CD8-positive, alpha-beta memory T cell (primary cell): ENCODE data around the gene RNF183. TPM values are rescaled to one million over a fixed set of nuclear protein-coding genes. Genes with fewer than 3 reads are reported as not detected.

Experiments
- CTCF ChIA-PET: fragments of 350-600 bp; sonication (Branson Sonifier 250); formaldehyde crosslinking; loops from one replicate; lab custom pipeline; 2021; ENCODE audit warnings: antibody characterized with exemption; lab: Charles Lee
- POLR2A ChIA-PET: fragments of 350-600 bp; sonication (Branson Sonifier 250); formaldehyde crosslinking; loops from one replicate; lab custom pipeline; 2021; ENCODE audit warnings: antibody characterized with exemption; lab: Charles Lee
- DNase-seq, 5 donors: peaks; one replicate each; pipeline versions ENCODE4 v3.0.0 to v3.0.0-alpha.2; 2020 to 2022; ENCODE audit warnings: mixed read lengths in 1 of 5
- H3K27ac ChIP-seq: one replicate; pipeline ENCODE4 v1.7.0; 2013; ENCODE audit warnings: low read depth, mild to moderate bottlenecking, low read length, moderate library complexity
- H3K27me3 ChIP-seq: 2 replicates; pipeline ENCODE4 v1.7.0; 2013; ENCODE audit warnings: low read length, mild to moderate bottlenecking; ENCODE audit not compliant: insufficient read depth, poor library complexity, severe bottlenecking
- H3K36me3 ChIP-seq: 2 replicates; pipeline ENCODE4 v1.7.0; 2013; ENCODE audit warnings: mild to moderate bottlenecking, low read length, moderate library complexity; ENCODE audit not compliant: insufficient read depth
- H3K4me1 ChIP-seq: 2 replicates; pipeline ENCODE4 v1.7.0; 2013; ENCODE audit warnings: mild to moderate bottlenecking, low read length, moderate library complexity; ENCODE audit not compliant: insufficient read depth
- H3K4me3 ChIP-seq: 2 replicates; pipeline ENCODE4 v1.7.0; 2013; ENCODE audit warnings: mild to moderate bottlenecking, low read length
- H3K9me3 ChIP-seq: 2 replicates; pipeline ENCODE4 v1.7.0; 2013; ENCODE audit warnings: mild to moderate bottlenecking, low read length
- H3K27ac Mint-ChIP-seq, 8 donors: one replicate each; pipeline ENCODE4 v1.8.0; 2020 to 2021; ENCODE audit warnings: mixed read lengths in 8 of 8, mild to moderate bottlenecking in 6 of 8, inconsistent platforms in 3 of 8, moderate library complexity in 3 of 8
- H3K27me3 Mint-ChIP-seq, 2 donors: one replicate each; pipeline ENCODE4 v1.8.0; 2020 to 2021; ENCODE audit warnings: mixed read lengths in 2 of 2, mild to moderate bottlenecking in 1 of 2, moderate library complexity in 1 of 2
- H3K36me3 Mint-ChIP-seq, 3 donors: one replicate each; pipeline ENCODE4 v1.8.0; 2020 to 2021; ENCODE audit warnings: mixed read lengths in 3 of 3, inconsistent platforms in 1 of 3, mild to moderate bottlenecking in 1 of 3
- H3K4me1 Mint-ChIP-seq, 3 donors: one replicate each; pipeline ENCODE4 v1.8.0; 2020 to 2021; ENCODE audit warnings: mixed read lengths in 3 of 3, inconsistent platforms in 1 of 3, mild to moderate bottlenecking in 1 of 3
- H3K4me3 Mint-ChIP-seq, 7 donors: one replicate each; pipeline ENCODE4 v1.8.0; 2020 to 2021; ENCODE audit warnings: mixed read lengths in 7 of 7, mild to moderate bottlenecking in 6 of 7, moderate library complexity in 4 of 7, inconsistent platforms in 2 of 7
- H3K9me3 Mint-ChIP-seq, 5 donors: one replicate each; pipeline ENCODE4 v1.8.0; 2020 to 2022; ENCODE audit warnings: mixed read lengths in 5 of 5, mild to moderate bottlenecking in 3 of 5, moderate library complexity in 2 of 5, inconsistent platforms in 1 of 5
- polyA plus RNA-seq: library from polyadenylated mRNA; unstranded; fragments of 300-500 nt; fragmentation: Illumina TruSeq; gene quantifications from one replicate; pipeline ENCODE4 v1.2.3, GENCODE V29; 2021
- total RNA-seq, 2 experiments: library from RNA; stranded (reverse); gene quantifications; one replicate each; pipeline ENCODE4 v1.2.3, GENCODE V29; 2021

The RNF183 gene
- total and polyA plus RNA-seq, 3 experiments from 2014 or later = not detected

- no peaks in the 10 kb centered on the region for H3K9me3 ChIP-seq
- Mint-ChIP-seq H3K4me1 (peaks cover 11 to 21% (median 17%) of the 10 kb centered on the region in 3 donors), H3K27ac (peak overlapping the region in 4 of 8 donors; percentile 18 to 52 (median 34)), H3K4me3 (no peak overlapping the region), H3K9me3 (no peaks in the 10 kb centered on the region), H3K36me3 (peaks cover 4 to 66% (median 20%) of the 10 kb centered on the region in 3 donors), H3K27me3 (peaks cover 0 to 2% of the 10 kb centered on the region in 2 donors)
- DNase-seq = no peak
- CTCF ChIA-PET = no interaction called here
- no peaks in the 10 kb centered on the region for H3K27me3 ChIP-seq
- no peak overlapping the region for H3K4me3 ChIP-seq
- peaks cover 4% of the 10 kb centered on the region for H3K4me1 ChIP-seq
- peaks cover 34% of the 10 kb centered on the region for H3K36me3 ChIP-seq
- POLR2A ChIA-PET = no interaction called here
- no peak overlapping the region for H3K27ac ChIP-seq
These were observed 35.1 kb downstream of the RNF183 start for GRCh38 chr9:113267911-113268566.

- DNase-seq = no peak
- Mint-ChIP-seq H3K27me3 (peaks cover 0 to 2% of the 10 kb centered on the region in 2 donors), H3K4me3 (no peak overlapping the region), H3K9me3 (no peaks in the 10 kb centered on the region), H3K27ac (peak overlapping the region in 1 of 8 donors; percentile 84), H3K36me3 (peaks cover 4 to 58% (median 22%) of the 10 kb centered on the region in 3 donors), H3K4me1 (peaks cover 11 to 16% (median 12%) of the 10 kb centered on the region in 3 donors)
- ChIA-PET POLR2A (no interaction called here), CTCF (interaction anchor here (1.0 kb wide), 1 partner anchor 9 kb away, joined by 4 read pairs; the partner anchor contains the start of gene CDC26)
- Histone ChIP-seq H3K4me1 (peaks cover 4% of the 10 kb centered on the region), H3K27ac (no peak overlapping the region), H3K9me3 (no peaks in the 10 kb centered on the region), H3K4me3 (no peak overlapping the region), H3K36me3 (peaks cover 18% of the 10 kb centered on the region), H3K27me3 (no peaks in the 10 kb centered on the region)
These were observed 37.0 kb downstream of the RNF183 start for GRCh38 chr9:113266174-113266573.

GRCh38 chr9:113261917-113262671 is 41.1 kb downstream of the RNF183 start:
- H3K9me3 ChIP-seq = no peaks in the 10 kb centered on the region
- no peak for DNase-seq
- POLR2A ChIA-PET = no interaction called here
- no peak overlapping the region for H3K4me3 ChIP-seq
- H3K27ac Mint-ChIP-seq = peak overlapping the region in 1 of 8 donors; percentile 32
- peaks cover 0 to 2% of the 10 kb centered on the region in 2 donors for H3K27me3 Mint-ChIP-seq
- no peaks in the 10 kb centered on the region for H3K9me3 Mint-ChIP-seq
- H3K36me3 Mint-ChIP-seq = peaks cover 5 to 52% (median 17%) of the 10 kb centered on the region in 3 donors
- CTCF ChIA-PET = interaction anchor here (2.5 kb wide), 1 partner anchor 12 kb away, joined by 10 read pairs; no protein-coding TSS in a partner anchor
- H3K27ac ChIP-seq = no peak overlapping the region
- H3K4me1 ChIP-seq = no peaks in the 10 kb centered on the region
- H3K27me3 ChIP-seq = no peaks in the 10 kb centered on the region
- H3K36me3 ChIP-seq = peaks cover 6% of the 10 kb centered on the region
- no peaks in the 10 kb centered on the region for H3K4me1 Mint-ChIP-seq
- no peak overlapping the region for H3K4me3 Mint-ChIP-seq

GRCh38 chr9:113258282-113258681 is 44.9 kb downstream of the RNF183 start:
- peaks cover 0 to under 1% of the 10 kb centered on the region in 2 donors for H3K27me3 Mint-ChIP-seq

GRCh38 chr9:113257863-113258262 is 45.3 kb downstream of the RNF183 start:
- Histone ChIP-seq H3K27me3 (no peaks in the 10 kb centered on the region), H3K4me1 (no peaks in the 10 kb centered on the region), H3K4me3 (no peak overlapping the region), H3K9me3 (no peaks in the 10 kb centered on the region), H3K36me3 (peaks cover 6% of the 10 kb centered on the region), H3K27ac (no peak overlapping the region)
- POLR2A ChIA-PET = no interaction called here
- no peak overlapping the region for H3K4me3 Mint-ChIP-seq
- DNase-seq = no peak
- H3K27ac Mint-ChIP-seq = peak overlapping the region in 2 of 8 donors; percentile 5 to 29
- peaks cover 5 to 41% (median 16%) of the 10 kb centered on the region in 3 donors for H3K36me3 Mint-ChIP-seq
- no peaks in the 10 kb centered on the region for H3K9me3 Mint-ChIP-seq
- CTCF ChIA-PET = interaction anchor here (1.1 kb wide), 1 partner anchor 17 kb away, joined by 6 read pairs; no protein-coding TSS in a partner anchor
- no peaks in the 10 kb centered on the region for H3K4me1 Mint-ChIP-seq
- H3K27me3 Mint-ChIP-seq = no peaks in the 10 kb centered on the region

More at GRCh38 chr9:113258282-113258681, 44.9 kb downstream of the RNF183 start:
- H3K4me1 Mint-ChIP-seq = no peaks in the 10 kb centered on the region
- Histone ChIP-seq H3K9me3 (no peaks in the 10 kb centered on the region), H3K4me3 (no peak overlapping the region), H3K36me3 (peaks cover 6% of the 10 kb centered on the region), H3K4me1 (no peaks in the 10 kb centered on the region), H3K27ac (no peak overlapping the region), H3K27me3 (no peaks in the 10 kb centered on the region)
- POLR2A ChIA-PET = no interaction called here
- H3K4me3 Mint-ChIP-seq = no peak overlapping the region
- no peak for DNase-seq
- CTCF ChIA-PET = no interaction called here
- H3K36me3 Mint-ChIP-seq = peaks cover 5 to 41% (median 16%) of the 10 kb centered on the region in 3 donors
- peak overlapping the region in 1 of 8 donors; percentile 2 for H3K27ac Mint-ChIP-seq
- H3K9me3 Mint-ChIP-seq = no peaks in the 10 kb centered on the region

GRCh38 chr9:113255438-113255837 is 47.7 kb downstream of the RNF183 start:
- no peak for DNase-seq
- Histone ChIP-seq H3K27ac (no peak overlapping the region), H3K27me3 (no peaks in the 10 kb centered on the region), H3K9me3 (no peaks in the 10 kb centered on the region), H3K4me1 (no peaks in the 10 kb centered on the region), H3K36me3 (peaks cover 6% of the 10 kb centered on the region), H3K4me3 (no peak overlapping the region)
- Mint-ChIP-seq H3K4me1 (no peaks in the 10 kb centered on the region), H3K27ac (peak overlapping the region in 1 of 8 donors; percentile 36), H3K36me3 (peaks cover 8 to 28% (median 10%) of the 10 kb centered on the region in 3 donors), H3K27me3 (no peaks in the 10 kb centered on the region), H3K4me3 (no peak overlapping the region), H3K9me3 (peaks cover 0 to 3% (median 0%) of the 10 kb centered on the region in 5 donors)
- ChIA-PET POLR2A (no interaction called here), CTCF (interaction anchor here (1.3 kb wide), 1 partner anchor 19 kb away, joined by 5 read pairs; the partner anchor contains the start of gene CDC26)

GRCh38 chr9:113254991-113255390 is 48.2 kb downstream of the RNF183 start:
- Histone ChIP-seq H3K4me3 (no peak overlapping the region), H3K36me3 (peaks cover 4% of the 10 kb centered on the region), H3K27ac (no peak overlapping the region), H3K9me3 (no peaks in the 10 kb centered on the region), H3K27me3 (no peaks in the 10 kb centered on the region), H3K4me1 (no peaks in the 10 kb centered on the region)
- ChIA-PET POLR2A (no interaction called here), CTCF (interaction anchor here (1.3 kb wide), 1 partner anchor 19 kb away, joined by 5 read pairs; the partner anchor contains the start of gene CDC26)
- Mint-ChIP-seq H3K9me3 (peaks cover 0 to 3% (median 0%) of the 10 kb centered on the region in 5 donors), H3K27ac (no peak overlapping the region), H3K27me3 (no peaks in the 10 kb centered on the region), H3K4me3 (no peak overlapping the region), H3K36me3 (peaks cover 5 to 24% (median 6%) of the 10 kb centered on the region in 3 donors), H3K4me1 (no peaks in the 10 kb centered on the region)
- no peak for DNase-seq
